Coronary artery (tissue), 2 donors: ENCODE results near the gene TXNIP.
A peak's percentile ranks its signal among the peaks of the same experiment; 100 is the strongest.

Experiments
- DNase-seq: peaks from one replicate; pipeline ENCODE4 v3.0.0-alpha.2; 2017; ENCODE audit warnings: low spot score
- H3K27ac ChIP-seq, 2 donors: fragments of 200-600 bp; sonication (generic); one replicate each; pipeline ENCODE4 v1.5.1; 2016 to 2019
- H3K4me3 ChIP-seq: fragments of 200-600 bp; sonication (generic); 2 replicates; pipeline ENCODE4 v1.5.1; 2016; ENCODE audit warnings: mild to moderate bottlenecking, moderate library complexity
- CTCF ChIP-seq: fragments of 200-600 bp; sonication (generic); IDR thresholded peaks from one replicate; pipeline ENCODE4 v1.5.1; 2019; ENCODE audit warnings: antibody characterized with exemption

TXNIP gene

GRCh38 chr1:145961109-145961424, 35.3 kb downstream of the TXNIP start:
- no peak for TF ChIP-seq CTCF
- H3K27ac ChIP-seq, result peak overlapping the region; percentile 83 to 93
- H3K4me3 ChIP-seq, result peak overlapping the region; percentile 77
- DNase-seq, result no peak

GRCh38 chr1:145960468-145961108, 35.8 kb downstream of the TXNIP start:
- peak overlapping the region; percentile 83 to 93 for H3K27ac ChIP-seq
- peak overlapping the region; percentile 77 for H3K4me3 ChIP-seq
- TF ChIP-seq CTCF, result no peak
- peak; percentile 91 for DNase-seq

GRCh38 chr1:145959957-145960467, 36.4 kb downstream of the TXNIP start:
- Histone ChIP-seq H3K4me3 (peak overlapping the region; percentile 77), H3K27ac (peak overlapping the region; percentile 83 to 93)
- TF ChIP-seq CTCF, result no peak
- no peak for DNase-seq

- Histone ChIP-seq H3K27ac (peak overlapping the region in 1 of 2 donors; percentile 93), H3K4me3 (no peak overlapping the region)
- no peak for DNase-seq
- no peak for TF ChIP-seq CTCF
These were observed 37.0 kb downstream of the TXNIP start for GRCh38 chr1:145959333-145959732.

GRCh38 chr1:145958734-145959133, 37.6 kb downstream of the TXNIP start:
- Histone ChIP-seq H3K27ac (peak overlapping the region; percentile 26 to 99), H3K4me3 (no peak overlapping the region)
- DNase-seq, result no peak
- no peak for TF ChIP-seq CTCF

- peak; percentile 98 for DNase-seq
- TF ChIP-seq CTCF, result no peak
- Histone ChIP-seq H3K4me3 (peak within 1 kb of the TSS; percentile 93), H3K27ac (peak within 1 kb of the TSS; percentile 95 to 99)
These were observed 38.7 kb downstream of the TXNIP start, which contains the start of gene LIX1L for GRCh38 chr1:145957443-145958319. TSS of gene LIX1L (minus strand) at chr1:145958017. CDS start at chr1:145957927, 90 bp downstream.
